COR-L47 (cell line): ENCODE measurements around the gene HNRNPUL1.
A peak's percentile ranks its signal among the peaks of the same experiment; 100 is the strongest.

ENCODE experiments used
- DNase-seq: peaks from one replicate; lab custom pipeline; 2025; lab: John Stamatoyannopoulos, UW

HNRNPUL1 gene

GRCh38 chr19:41308450-41309179 lies 44.4 kb downstream of the HNRNPUL1 start:
- DNase-seq, result peak; percentile 67

GRCh38 chr19:41309180-41310032 lies 45.2 kb downstream of the HNRNPUL1 start:
- DNase-seq, result no peak

- DNase-seq, result peak; percentile 87
Measured at GRCh38 chr19:41310033-41310831, 46.1 kb downstream of the HNRNPUL1 start, which contains the start of gene CCDC97. Gene CCDC97, plus strand, starts transcription at chr19:41310172. Its CDS starts 139 bp downstream, at chr19:41310311.

- DNase-seq, result no peak
Measured at GRCh38 chr19:41311072-41311471, 46.9 kb downstream of the HNRNPUL1 start.

GRCh38 chr19:41311613-41312012 lies 47.4 kb downstream of the HNRNPUL1 start:
- DNase-seq, result no peak

GRCh38 chr19:41316306-41316920 lies 52.2 kb downstream of the HNRNPUL1 start:
- no peak for DNase-seq

- DNase-seq, result no peak
Measured at GRCh38 chr19:41318696-41319499, 54.7 kb downstream of the HNRNPUL1 start.

GRCh38 chr19:41319500-41320184 lies 55.5 kb downstream of the HNRNPUL1 start:
- no peak for DNase-seq

GRCh38 chr19:41320185-41320518 lies 56.0 kb downstream of the HNRNPUL1 start:
- DNase-seq, result no peak

GRCh38 chr19:41320568-41320967 lies 56.4 kb downstream of the HNRNPUL1 start:
- DNase-seq, result no peak

GRCh38 chr19:41321204-41321599 lies 57.0 kb downstream of the HNRNPUL1 start:
- DNase-seq, result no peak

- peak; percentile 20 for DNase-seq
Measured at GRCh38 chr19:41321600-41322270, 57.6 kb downstream of the HNRNPUL1 start.

- no peak for DNase-seq
Measured at GRCh38 chr19:41322451-41322850, 58.3 kb downstream of the HNRNPUL1 start.

- no peak for DNase-seq
Measured at GRCh38 chr19:41323023-41323422, 58.9 kb downstream of the HNRNPUL1 start.

- DNase-seq, result no peak
Measured at GRCh38 chr19:41323430-41324125, 59.4 kb downstream of the HNRNPUL1 start.

GRCh38 chr19:41324231-41324702 lies 60.1 kb downstream of the HNRNPUL1 start:
- DNase-seq, result no peak

- DNase-seq, result no peak
Measured at GRCh38 chr19:41324921-41325639, 60.9 kb downstream of the HNRNPUL1 start.

GRCh38 chr19:41325640-41325946 lies 61.4 kb downstream of the HNRNPUL1 start:
- DNase-seq, result no peak
